H1 (cell line): ENCODE data around the gene CFAP20. TPM values are rescaled to one million over a fixed set of nuclear protein-coding genes. Genes with fewer than 3 reads are reported as not detected.

Experiments used
- CTCF ChIA-PET: fragments of 300-600 bp; sonication (Branson Sonifier 250); formaldehyde crosslinking; loops from one replicate; lab custom pipeline; 2021; ENCODE audit not compliant: partially characterized antibody; lab: Charles Lee
- POLR2A ChIA-PET: fragments of 300-600 bp; sonication (Branson Sonifier 250); formaldehyde crosslinking; loops from one replicate; lab custom pipeline; 2021; ENCODE audit warnings: inconsistent platforms; ENCODE audit not compliant: partially characterized antibody; lab: Charles Lee
- DNase-seq, 2 experiments: peaks; one replicate each; pipeline versions ENCODE4 v3.0.0 to v3.0.0-alpha.2; 2010 to 2022; ENCODE audit warnings: low spot score in 2 of 2, low read depth in 1 of 2, mixed read lengths in 1 of 2
- FAIRE-seq: peaks from 2 replicates; lab custom pipeline; 2011; peaks lifted over from hg19 to GRCh38; lab: Jason Lieb, UNC
- H2AFZ ChIP-seq: 2 replicates; pipeline ENCODE4 v1.8.1; 2012; ENCODE audit warnings: low read length, inconsistent platforms
- H2AK5ac ChIP-seq: 2 replicates; pipeline ENCODE4 v1.6.1; 2013; ENCODE audit warnings: low read depth, low read length
- H2BK120ac ChIP-seq: replicated peaks from 2 replicates; pipeline ENCODE3; 2013; ENCODE audit warnings: low read depth, low read length, inconsistent platforms
- H2BK12ac ChIP-seq: 2 replicates; pipeline ENCODE4 v1.6.1; 2013; ENCODE audit warnings: low read depth, low read length
- H2BK15ac ChIP-seq: 2 replicates; pipeline ENCODE4 v1.6.1; 2013; ENCODE audit warnings: low read length
- H2BK20ac ChIP-seq: 2 replicates; pipeline ENCODE4 v1.6.1; 2013; ENCODE audit warnings: low read length
- H2BK5ac ChIP-seq: 2 replicates; pipeline ENCODE4 v1.6.1; 2013; ENCODE audit warnings: low read depth, low read length
- H3K14ac ChIP-seq: 2 replicates; pipeline ENCODE4 v1.6.1; 2013; ENCODE audit warnings: inconsistent platforms; ENCODE audit not compliant: insufficient read length
- H3K18ac ChIP-seq: 2 replicates; pipeline ENCODE4 v1.6.1; 2013; ENCODE audit warnings: low read length; ENCODE audit errors: extremely low read depth
- H3K23ac ChIP-seq: 2 replicates; pipeline ENCODE4 v1.6.1; 2013; ENCODE audit warnings: inconsistent platforms; ENCODE audit not compliant: insufficient read length
- H3K23me2 ChIP-seq: 2 replicates; pipeline ENCODE4 v1.6.1; 2013; ENCODE audit warnings: low read depth, low read length
- H3K27ac ChIP-seq: 2 replicates; pipeline ENCODE4 v1.6.1; 2011; ENCODE audit warnings: low read depth, low read length, inconsistent platforms
- H3K27me3 ChIP-seq, 4 experiments: replicated peaks in 1 of 4; 1 replicate in 1 of 4; 2 replicates in 3 of 4; pipeline versions ENCODE4 v1.6.1 to v1.8.1; 2011 to 2013; ENCODE audit warnings: low read length in 3 of 4, mild to moderate bottlenecking in 3 of 4, inconsistent platforms in 2 of 4, mixed read lengths in 2 of 4, moderate library complexity in 1 of 4; ENCODE audit not compliant: control insufficient read depth in 3 of 4, insufficient read depth in 3 of 4; ENCODE audit errors: extremely low read depth in 1 of 4
- H3K36me3 ChIP-seq, 4 experiments: 2 replicates each; pipeline versions ENCODE4 v1.6.1 to v1.8.1; 2011 to 2013; ENCODE audit warnings: mild to moderate bottlenecking in 4 of 4, low read length in 3 of 4, moderate library complexity in 2 of 4, control low read depth in 1 of 4, inconsistent platforms in 1 of 4; ENCODE audit not compliant: insufficient read depth in 4 of 4, control insufficient read depth in 2 of 4
- H3K4ac ChIP-seq: replicated peaks from 2 replicates; pipeline ENCODE3; 2013; ENCODE audit warnings: low read length, low read depth, mixed read lengths, inconsistent platforms; ENCODE audit not compliant: insufficient read length
- H3K4me1 ChIP-seq, 4 experiments: replicated peaks in 1 of 4; 1 replicate in 1 of 4; 2 replicates in 3 of 4; pipeline versions ENCODE4 v1.6.1 to v1.8.1; 2011 to 2013; ENCODE audit warnings: low read length in 3 of 4, inconsistent platforms in 2 of 4, mixed read lengths in 1 of 4; ENCODE audit not compliant: insufficient read depth in 4 of 4, control insufficient read depth in 3 of 4
- H3K4me2 ChIP-seq, 2 experiments: 2 replicates each; pipeline versions ENCODE4 v1.6.1 to v1.8.1; 2011 to 2013; ENCODE audit warnings: low read depth in 2 of 2, low read length in 2 of 2, control low read depth in 1 of 2, inconsistent platforms in 1 of 2, mild to moderate bottlenecking in 1 of 2; ENCODE audit not compliant: insufficient read depth in 1 of 2
- H3K4me3 ChIP-seq, 4 experiments: fragments of 200-600, 300-600 bp in 1 of 4; sonication (generic), shearing (Covaris generic), sonication (Bioruptor Twin) in 1 of 4; 2 replicates each; pipeline versions ENCODE4 v1.5.1 to v1.8.1; 2011 to 2016; ENCODE audit warnings: low read length in 4 of 4, low read depth in 3 of 4, control low read depth in 2 of 4, inconsistent platforms in 2 of 4, mild to moderate bottlenecking in 2 of 4, mixed read lengths in 1 of 4, moderate library complexity in 1 of 4; ENCODE audit not compliant: insufficient read depth in 2 of 4; ENCODE audit errors: extremely low read depth in 1 of 4
- H3K56ac ChIP-seq: replicated peaks from 2 replicates; pipeline ENCODE3; 2013; ENCODE audit warnings: low read depth, mild to moderate bottlenecking, mixed read lengths, low read length, inconsistent platforms; ENCODE audit not compliant: insufficient read length
- H3K79me1 ChIP-seq: 2 replicates; pipeline ENCODE4 v1.6.1; 2013; ENCODE audit warnings: low read depth, low read length, control low read depth
- H3K79me2 ChIP-seq, 2 experiments: 2 replicates each; pipeline versions ENCODE4 v1.6.1 to v1.8.1; 2012 to 2013; ENCODE audit warnings: low read length in 2 of 2, mild to moderate bottlenecking in 2 of 2, inconsistent platforms in 1 of 2; ENCODE audit not compliant: insufficient read depth in 2 of 2, control insufficient read depth in 1 of 2
- H3K9ac ChIP-seq, 4 experiments: replicated peaks in 1 of 4; 1 replicate in 1 of 4; 2 replicates in 3 of 4; pipeline versions ENCODE4 v1.6.1 to v1.8.1; 2011 to 2013; ENCODE audit warnings: low read depth in 3 of 4, low read length in 3 of 4, control low read depth in 2 of 4, mild to moderate bottlenecking in 2 of 4, moderate library complexity in 2 of 4, inconsistent platforms in 1 of 4; ENCODE audit errors: extremely low read depth in 1 of 4
- H3K9me3 ChIP-seq, 2 experiments: 2 replicates each; pipeline versions ENCODE4 v1.6.1 to v1.8.1; 2012 to 2013; ENCODE audit warnings: mild to moderate bottlenecking in 2 of 2, moderate library complexity in 2 of 2, control low read depth in 1 of 2, inconsistent platforms in 1 of 2, low read depth in 1 of 2, low read length in 1 of 2, mixed read lengths in 1 of 2; ENCODE audit not compliant: insufficient read depth in 2 of 2
- H4K20me1 ChIP-seq, 2 experiments: replicated peaks in 1 of 2; 2 replicates each; pipeline versions ENCODE3 to v1.8.1; 2011 to 2013; ENCODE audit warnings: inconsistent platforms in 2 of 2, low read length in 2 of 2, mild to moderate bottlenecking in 1 of 2; ENCODE audit not compliant: insufficient read depth in 2 of 2, control insufficient read depth in 1 of 2
- H4K5ac ChIP-seq: 2 replicates; pipeline ENCODE4 v1.6.1; 2013; ENCODE audit warnings: low read length, low read depth, mixed read lengths, inconsistent platforms; ENCODE audit not compliant: insufficient read length
- H4K8ac ChIP-seq: 2 replicates; pipeline ENCODE4 v1.8.0; 2013; ENCODE audit warnings: mild to moderate bottlenecking, moderate library complexity, low read length, inconsistent platforms; ENCODE audit not compliant: insufficient read depth; ENCODE audit errors: extremely low read depth
- H4K91ac ChIP-seq: replicated peaks from 2 replicates; pipeline ENCODE3; 2013; ENCODE audit warnings: low read length, mixed read lengths, inconsistent platforms; ENCODE audit not compliant: insufficient read length
- BCL11A ChIP-seq, 2 experiments: IDR thresholded peaks; one replicate each; pipeline ENCODE4 v1.6.1; 2011; ENCODE audit warnings: low read depth in 2 of 2, low read length in 2 of 2, mild to moderate bottlenecking in 2 of 2
- CBX5 ChIP-seq: fragments of 300-800, 300-1000 bp; sonication (generic); IDR thresholded peaks from 2 replicates; pipeline ENCODE4 v1.7.1; 2016; ENCODE audit warnings: antibody characterized with exemption, low read length, low read depth
- CBX8 ChIP-seq: fragments of 300-800, 300-1000 bp; sonication (generic); IDR thresholded peaks from 2 replicates; pipeline ENCODE4 v1.7.1; 2016; ENCODE audit warnings: low read depth, low read length, borderline replicate concordance
- CTCF ChIP-seq, 3 experiments: IDR thresholded peaks; 1 replicate in 2 of 3; 2 replicates in 1 of 3; pipeline versions ENCODE4 v1.5.1 to v1.6.1; 2011; ENCODE audit warnings: low read length in 3 of 3, mild to moderate bottlenecking in 3 of 3, inconsistent platforms in 2 of 3, low read depth in 1 of 3, moderate library complexity in 1 of 3; ENCODE audit not compliant: insufficient read depth in 1 of 3; ENCODE audit errors: control extremely low read depth in 1 of 3
- E2F6 ChIP-seq: IDR thresholded peaks from 2 replicates; pipeline ENCODE4 v1.6.1; 2012; ENCODE audit warnings: inconsistent platforms
- GTF2F1 ChIP-seq: IDR thresholded peaks from 2 replicates; pipeline ENCODE4 v1.6.1; 2012; ENCODE audit warnings: low read depth, low read length, improper control_type of control experiment, borderline replicate concordance
- JUND ChIP-seq: IDR thresholded peaks from 2 replicates; pipeline ENCODE4 v1.6.1; 2011; ENCODE audit warnings: mild to moderate bottlenecking, improper control_type of control experiment, low read length
- KDM1A ChIP-seq: fragments of 200-600, 300-600 bp; sonication (generic); IDR thresholded peaks from 2 replicates; pipeline ENCODE4 v1.7.1; 2016; ENCODE audit warnings: mild to moderate bottlenecking, low read length, borderline replicate concordance
- POLR2A ChIP-seq, 2 experiments: IDR thresholded peaks; 1 replicate in 1 of 2; 2 replicates in 1 of 2; pipeline ENCODE4 v1.6.1; 2011; ENCODE audit warnings: low read depth in 2 of 2, low read length in 2 of 2, mild to moderate bottlenecking in 2 of 2; ENCODE audit errors: control extremely low read depth in 1 of 2
- RNF2 ChIP-seq: fragments of 200-900, 300-1000 bp; sonication (generic); IDR thresholded peaks from 2 replicates; pipeline ENCODE4 v1.7.1; 2016; ENCODE audit warnings: borderline replicate concordance, low read depth, mild to moderate bottlenecking, antibody characterized with exemption, low read length; ENCODE audit not compliant: poor library complexity, severe bottlenecking; ENCODE audit errors: missing control alignments
- WGBS, 2 experiments: shearing (Covaris generic) in 1 of 2; methylation state at CpG; one replicate each; pipeline versions ENCODE4 v1.1.6 to v1.1.7; 2013 to 2015; ENCODE audit warnings: low lambda C conversion rate in 2 of 2, mixed read lengths in 2 of 2, inconsistent platforms in 1 of 2, low coverage in 1 of 2, missing lambda C conversion rate in 1 of 2; ENCODE audit not compliant: insufficient replicate concordance in 2 of 2, insufficient coverage in 1 of 2, insufficient read length in 1 of 2; ENCODE audit errors: extremely low coverage in 1 of 2, missing lambda C conversion rate in 1 of 2; 5-methylcytosine and 5-hydroxymethylcytosine counted together
- polyA plus RNA-seq, 7 experiments: library from polyadenylated mRNA; depleted of rRNA in 3 of 7; stranded (reverse) in 5 of 7; unstranded in 2 of 7; fragments of >200 nt in 5 of 7; fragments of 200-250 nt in 2 of 7; gene quantifications; 1 replicate in 5 of 7; 2 replicates in 1 of 7; 4 replicates in 1 of 7; pipeline versions ENCODE4 v1.2.1 to v1.2.3, GENCODE V29; 2011 to 2013; ENCODE audit warnings: missing spikeins in 2 of 7, mixed read lengths in 2 of 7
- total RNA-seq: library from RNA; stranded (reverse); fragmentation: NEBNext Ultra II Directional; extraction: Animal tissue kit (Norgen Biotek cat#: 25700); gene quantifications from 2 replicates; pipeline ENCODE4 v1.2.1, GENCODE V29; 2021

The CFAP20 gene
- total and polyA plus RNA-seq, 2 of the 8 experiments (the other 6 are each of a cell fraction or from before 2014, with no cell fraction given) = 45.6 to 65.4 TPM

GRCh38 chr16:58116081-58116480 is 13.1 kb downstream of the CFAP20 start:
- Histone ChIP-seq H3K14ac (no peak overlapping the region), H2AK5ac (no peak overlapping the region), H2BK12ac (no peak overlapping the region), H3K56ac (no peak overlapping the region), H3K27me3 (no peaks in the 10 kb centered on the region), H3K79me2 (peaks cover 6 to 42% of the 10 kb centered on the region in 2 experiments; a peak in 3 of 4 replicates), H4K91ac (no peak overlapping the region), H3K4me1 (peaks cover under 1 to 6% (median 2%) of the 10 kb centered on the region in 4 experiments; a peak in 6 of 7 replicates), H3K9ac (no peak overlapping the region), H3K23ac (no peak overlapping the region), H3K4me2 (no peak overlapping the region), H4K5ac (no peak overlapping the region), H3K18ac (no peak overlapping the region), H3K9me3 (no peaks in the 10 kb centered on the region), H3K27ac (no peak overlapping the region), H3K4ac (no peak overlapping the region), H2BK20ac (no peak overlapping the region), H2BK5ac (no peak overlapping the region), H3K4me3 (no peak overlapping the region), H3K23me2 (no peaks in the 10 kb centered on the region), H2BK120ac (no peak overlapping the region), H2BK15ac (no peak overlapping the region), H2AFZ (no peak overlapping the region), H3K36me3 (peaks cover 19 to 39% (median 30%) of the 10 kb centered on the region in 4 experiments), H4K8ac (no peak overlapping the region), H4K20me1 (peaks cover 3 to 10% of the 10 kb centered on the region in 2 experiments), H3K79me1 (no peaks in the 10 kb centered on the region; the same call in 1 of the 2 replicates)
- ChIA-PET CTCF (interaction anchor here (0.8 to 19.7 kb wide), 6 partner anchors 11 to 225 kb away, joined by 3 to 362 read pairs (median 12); partner anchors contain the start of gene MMP15), POLR2A (interaction anchor here (1.3 to 1.4 kb wide), 2 partner anchors 9 to 19 kb away, joined by 3 to 5 read pairs; no protein-coding TSS in a partner anchor)
- DNase-seq (no peak), FAIRE-seq (no peak)
- 89% methylated on average over 6 of the region's 6 CpGs; no CpG with 5 or more reads in 1 of the 2 experiments for WGBS, 2 experiments
- TF ChIP-seq BCL11A (IDR thresholded peaks at IDR 0.05; ENCODE audit: low read depth in 2 of 2, low read length in 2 of 2) (no peak), CBX5 (no peak), POLR2A (IDR thresholded peaks at IDR 0.05; ENCODE audit: control extremely low read depth in 1 of 2, low read depth in 2 of 2, low read length in 2 of 2) (no peak), GTF2F1 (no peak), JUND (no peak), KDM1A (no peak), CBX8 (no peak), RNF2 (no peak), CTCF (IDR thresholded peaks at IDR 0.05; ENCODE audit: control extremely low read depth in 1 of 3, insufficient read depth in 1 of 3, low read depth in 1 of 3, low read length in 3 of 3) (no peak), E2F6 (no peak)
